ENCODE results near the gene CYP46A1.

CYP46A1 gene

GRCh38 chr14:99687284-99688209 lies 3.4 kb downstream of the CYP46A1 start:
- DNase-seq (ENCODE audit: low read depth, low spot score): no peak

DNA sequence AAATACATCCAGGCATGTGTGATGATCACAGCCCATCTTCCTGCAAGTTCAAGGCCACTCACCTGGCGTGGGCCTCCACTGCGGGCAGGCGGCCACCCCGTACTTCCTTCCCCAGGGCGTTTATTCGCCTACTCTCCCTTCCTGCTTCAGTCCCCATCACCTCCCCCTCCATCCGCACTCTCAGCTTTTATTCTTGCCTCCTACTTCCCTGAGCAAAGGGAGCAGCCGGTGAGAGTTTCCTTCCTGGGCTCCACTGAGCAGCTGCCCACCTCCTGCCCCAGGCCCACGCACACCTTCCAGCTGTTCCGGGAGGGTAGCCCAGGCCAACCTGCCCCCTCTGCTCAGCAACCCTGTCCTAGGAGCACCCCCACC lies 4.1 kb downstream of the CYP46A1 start:
- no peak for DNase-seq (ENCODE audit: low read depth, low spot score)

DNA sequence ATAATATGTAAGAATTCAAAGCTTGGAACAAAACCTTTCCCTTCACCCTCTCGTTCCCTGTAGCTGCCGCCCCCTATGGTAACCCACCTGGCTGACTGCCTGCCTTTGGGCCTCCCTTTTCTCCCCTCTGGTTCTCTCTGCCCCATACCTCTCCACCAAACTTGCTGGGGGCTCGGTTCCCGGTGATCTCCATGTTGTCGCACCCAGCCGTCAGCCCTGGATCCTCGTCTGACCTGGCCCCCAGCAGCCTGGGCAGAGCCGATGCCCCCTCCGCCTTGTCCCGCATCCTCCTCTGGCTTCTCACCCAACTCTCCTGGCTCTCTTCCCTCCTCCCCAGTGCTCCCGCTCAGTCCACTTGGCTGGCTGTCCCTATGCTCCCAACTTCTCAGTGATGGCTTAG lies 4.5 kb downstream of the CYP46A1 start:
- no peak for DNase-seq (ENCODE audit: low read depth, low spot score)

DNA sequence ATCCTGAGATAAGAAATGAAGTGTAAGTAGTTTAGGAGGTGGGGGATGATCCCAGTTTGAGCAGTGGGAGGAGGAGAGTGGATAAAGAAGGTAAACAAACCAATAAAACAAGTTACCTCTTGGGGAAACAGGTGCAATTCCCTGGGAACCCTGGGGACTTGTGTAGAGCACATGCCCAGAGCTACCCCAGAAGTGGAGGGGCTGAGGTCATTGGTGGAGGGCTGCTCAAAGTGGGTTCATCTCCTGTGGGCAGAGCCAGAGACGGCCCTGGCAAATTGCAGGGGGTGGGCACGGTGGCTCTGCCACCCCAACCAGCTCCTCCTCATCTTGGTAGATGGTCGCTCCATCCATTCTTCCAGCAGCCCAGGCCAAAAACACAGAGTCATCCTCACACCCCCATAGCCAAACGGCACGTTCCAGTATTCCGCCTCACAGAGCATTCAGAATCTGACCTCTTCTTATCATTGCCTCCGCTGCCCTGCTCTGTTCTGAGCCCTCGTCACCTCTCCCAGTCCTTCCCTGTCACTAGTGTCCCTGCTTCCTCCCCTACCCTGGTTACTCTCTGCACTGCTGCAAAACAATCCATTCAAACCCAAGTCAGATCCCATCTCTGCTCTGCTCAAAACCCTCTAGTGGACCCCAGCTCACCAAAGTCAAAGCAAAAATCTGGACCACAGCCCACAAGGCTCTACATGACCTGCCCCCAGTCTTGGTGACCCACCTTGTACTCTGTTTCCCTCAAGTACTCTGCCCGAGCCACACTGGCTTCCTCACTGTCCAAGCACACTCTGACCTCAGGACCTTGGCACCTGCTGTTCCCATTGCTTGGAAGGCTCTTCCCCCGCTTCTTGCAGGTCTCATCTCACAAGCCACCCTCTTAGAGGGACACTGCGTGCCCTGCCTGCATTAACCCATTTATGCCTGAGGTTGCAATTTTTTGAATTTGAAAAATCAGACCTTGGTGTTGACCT lies 5.5 kb downstream of the CYP46A1 start:
- no peak for DNase-seq (ENCODE audit: low read depth, low spot score)

DNA sequence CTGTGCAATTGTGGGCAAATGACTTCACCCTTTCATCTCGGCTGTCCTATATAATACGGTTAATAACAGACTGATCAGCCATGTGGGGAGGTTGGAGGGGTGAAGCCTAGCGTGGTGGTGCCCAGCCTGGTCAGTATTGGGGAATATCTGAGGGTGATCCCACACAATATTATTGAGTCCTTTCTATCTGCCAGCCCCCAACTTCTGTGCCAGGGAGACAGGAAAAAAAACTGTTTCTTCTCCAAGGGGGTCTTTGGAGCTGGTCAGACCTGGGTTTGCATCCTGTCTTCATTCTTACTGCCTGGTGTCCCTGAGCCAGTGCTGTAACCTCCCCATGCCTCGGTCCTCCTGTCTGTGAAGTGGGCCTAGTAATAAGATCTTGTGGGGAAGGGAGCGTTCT lies 6.5 kb downstream of the CYP46A1 start:
- DNase-seq (ENCODE audit: low read depth, low spot score): no peak

DNA sequence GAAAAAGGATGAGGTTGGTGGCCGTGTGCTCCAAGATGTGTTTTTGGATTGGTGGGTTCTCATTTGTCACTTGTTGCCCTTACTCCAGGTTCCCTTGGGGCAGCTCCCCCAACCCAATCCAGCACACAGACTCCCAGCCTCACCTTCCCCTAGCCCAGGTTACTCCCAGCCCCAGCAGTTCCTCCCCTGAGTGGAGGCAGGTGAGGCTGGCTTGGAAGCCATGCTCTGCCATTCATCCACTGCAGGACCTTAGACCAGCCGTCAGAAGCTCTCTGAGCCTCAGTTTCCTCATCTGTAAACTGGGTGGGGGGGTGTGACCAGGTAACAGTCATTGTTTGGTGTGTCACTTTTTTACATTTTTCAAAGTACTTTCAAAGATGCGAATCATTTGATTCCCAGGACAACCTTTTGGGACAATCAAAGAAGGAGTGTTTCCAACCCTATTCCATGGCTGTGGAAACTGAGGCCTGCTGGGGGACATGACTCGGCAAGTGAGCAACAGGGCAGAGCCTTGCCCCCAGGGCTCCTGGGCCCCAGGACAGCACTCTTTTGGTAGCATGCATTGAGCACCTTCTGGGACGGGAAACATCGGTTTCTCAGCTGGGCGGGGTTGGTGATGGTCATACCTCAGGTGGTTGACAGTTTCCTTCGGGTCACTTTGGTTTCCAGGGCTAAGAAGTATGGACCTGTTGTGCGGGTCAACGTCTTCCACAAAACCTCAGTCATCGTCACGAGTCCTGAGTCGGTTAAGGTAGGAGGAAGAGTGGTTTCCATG lies 7.2 kb downstream of the CYP46A1 start:
- DNase-seq (ENCODE audit: low read depth, low spot score): no peak

GRCh38 chr14:99693918-99694317 lies 9.8 kb downstream of the CYP46A1 start:
- no peak for DNase-seq (ENCODE audit: low read depth, low spot score)

DNA sequence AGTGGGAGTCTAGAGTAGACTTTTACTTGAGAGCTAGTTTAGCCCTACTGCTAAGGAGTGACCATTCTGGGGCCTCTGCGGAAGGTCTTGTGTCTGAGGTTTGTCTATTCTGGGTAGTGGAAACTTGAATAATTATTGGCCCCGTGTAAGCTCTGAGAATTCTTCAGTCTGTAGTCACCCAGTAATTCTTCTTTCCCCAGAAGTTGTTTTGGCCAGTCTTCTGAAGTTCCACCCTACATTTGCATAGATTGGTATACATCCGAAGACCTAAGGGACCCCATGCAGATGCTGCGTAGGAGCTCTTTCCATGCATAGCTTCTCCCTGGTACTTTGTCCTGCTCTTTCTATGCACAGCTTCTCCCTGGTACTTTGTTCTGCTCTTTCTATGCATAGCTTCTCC lies 12.8 kb downstream of the CYP46A1 start:
- DNase-seq (ENCODE audit: low read depth, low spot score): no peak

GRCh38 chr14:99698236-99698635 lies 14.1 kb downstream of the CYP46A1 start:
- DNase-seq (ENCODE audit: low read depth, low spot score): no peak

GRCh38 chr14:99698642-99699041 lies 14.5 kb downstream of the CYP46A1 start:
- DNase-seq (ENCODE audit: low read depth, low spot score): no peak

DNA sequence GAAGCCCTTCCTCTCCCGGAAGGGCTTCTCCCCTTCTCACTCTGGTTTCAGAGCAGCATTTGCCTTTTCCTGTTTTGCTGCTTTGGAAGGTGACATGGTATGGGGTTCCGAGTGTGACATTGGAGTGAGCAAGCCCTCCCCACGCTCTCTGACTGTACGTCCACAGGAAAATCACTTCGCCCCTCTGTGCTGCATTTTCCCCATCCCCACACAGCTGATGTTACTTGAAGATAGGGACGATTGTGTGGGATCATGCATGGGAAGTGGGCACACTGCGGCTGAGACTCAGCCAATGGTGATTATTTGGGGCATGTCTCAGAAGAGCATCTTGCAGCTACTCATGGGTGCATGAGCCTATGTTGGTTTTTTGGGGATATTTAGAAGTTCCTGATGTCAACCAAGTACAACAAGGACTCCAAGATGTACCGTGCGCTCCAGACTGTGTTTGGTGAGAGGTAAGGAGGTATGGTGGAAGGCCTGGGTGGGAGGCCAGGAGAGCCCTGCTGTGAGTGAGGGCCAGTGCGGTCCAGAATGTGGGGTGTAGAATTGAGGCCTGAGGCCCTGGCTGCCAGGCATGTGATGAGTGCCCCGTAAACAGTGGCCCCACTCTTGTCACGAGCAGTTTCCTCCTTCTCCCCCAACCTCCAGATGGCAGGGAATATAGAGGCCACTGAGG lies 15.1 kb downstream of the CYP46A1 start:
- no peak for DNase-seq (ENCODE audit: low read depth, low spot score)

GRCh38 chr14:99699861-99700260 lies 15.8 kb downstream of the CYP46A1 start:
- DNase-seq (ENCODE audit: low read depth, low spot score): no peak

DNA sequence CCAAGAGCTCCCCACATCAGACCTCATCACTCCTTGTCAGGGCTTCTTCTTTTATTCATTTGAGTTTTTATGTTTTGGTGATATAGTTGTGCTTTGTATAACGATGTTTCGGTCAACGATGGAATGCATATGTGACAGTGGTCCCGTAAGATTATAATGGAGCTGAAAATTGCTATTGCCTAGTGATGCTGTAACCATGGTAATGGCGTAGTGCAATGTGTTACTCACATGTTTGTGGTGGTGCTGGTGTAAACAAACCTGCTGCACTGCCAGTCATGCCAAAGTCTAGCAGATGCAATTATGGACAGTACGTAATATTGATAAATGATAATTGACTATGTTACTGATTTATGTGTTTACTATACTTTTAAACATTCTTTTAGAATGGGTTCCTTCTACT lies 16.3 kb downstream of the CYP46A1 start:
- no peak for DNase-seq (ENCODE audit: low read depth, low spot score)

GRCh38 chr14:99701260-99701659 lies 17.2 kb downstream of the CYP46A1 start:
- DNase-seq (ENCODE audit: low read depth, low spot score): no peak

GRCh38 chr14:99702115-99702514 lies 18.0 kb downstream of the CYP46A1 start:
- no peak for DNase-seq (ENCODE audit: low read depth, low spot score)

GRCh38 chr14:99703381-99703780 lies 19.3 kb downstream of the CYP46A1 start:
- DNase-seq (ENCODE audit: low read depth, low spot score): no peak

GRCh38 chr14:99704037-99704436 lies 19.9 kb downstream of the CYP46A1 start:
- no peak for DNase-seq (ENCODE audit: low read depth, low spot score)

- no peak for DNase-seq (ENCODE audit: low read depth, low spot score)
Observed at GRCh38 chr14:99706107-99706900, 22.2 kb downstream of the CYP46A1 start.

DNA sequence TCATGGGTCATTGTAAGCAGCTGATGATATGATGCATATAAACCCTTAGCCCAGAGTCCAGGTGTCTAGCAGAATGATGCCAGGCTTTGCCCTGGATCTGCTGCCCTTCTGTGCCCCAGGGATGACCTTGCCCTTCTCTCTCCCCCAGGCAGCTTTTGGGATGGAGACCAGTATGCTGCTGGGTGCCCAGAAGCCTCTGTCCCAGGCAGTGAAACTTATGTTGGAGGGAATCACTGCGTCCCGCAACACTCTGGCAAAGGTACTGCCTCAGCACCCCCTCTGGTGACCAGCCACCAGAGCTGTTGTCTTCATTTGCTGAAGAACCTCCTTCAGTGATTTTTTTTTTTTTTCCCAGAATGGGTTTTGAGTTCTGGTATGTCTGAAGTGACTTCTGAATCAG lies 23.3 kb downstream of the CYP46A1 start:
- no peak for DNase-seq (ENCODE audit: low read depth, low spot score)

- DNase-seq (ENCODE audit: low read depth, low spot score): no peak
Observed at GRCh38 chr14:99707921-99708320, 23.8 kb downstream of the CYP46A1 start.

Measured in activated naive CD8-positive, alpha-beta T cell treated with anti-CD3 and anti-CD28 coated beads, Interleukin-2, amount 50 U/mL, for 16 hours (primary cell).